Upper lobe of left lung (tissue), 6 donors: ENCODE measurements around the gene ADI1. TPM values are rescaled to one million over a fixed set of nuclear protein-coding genes. Genes with fewer than 3 reads are reported as not detected.
"Not testable (repeated sequence)": the region's sequence is repeated elsewhere in the genome, so short reads cannot be mapped to it uniquely, and the experiment has no call there.

Source experiments
- ATAC-seq, 2 donors: fragments of 200-7000 bp; cut with Tn5 transposase; one replicate each; pipeline ENCODE4 v1.9.1; 2022; ENCODE audit warnings: mild to moderate bottlenecking in 2 of 2, moderate library complexity in 2 of 2; ENCODE audit not compliant: low FRiP score in 2 of 2
- DNase-seq, 2 donors: peaks; one replicate each; pipeline ENCODE4 v3.0.0-alpha.2; 2019 to 2020
- H3K27ac ChIP-seq, 4 donors: fragments of 200-600 bp; sonication (generic); one replicate each; pipeline ENCODE4 v1.5.1; 2016 to 2019
- H3K27me3 ChIP-seq, 4 donors: fragments of 200-600 bp; sonication (generic); one replicate each; pipeline ENCODE4 v1.5.1; 2017 to 2019
- H3K36me3 ChIP-seq, 4 donors: fragments of 200-600 bp; sonication (generic); one replicate each; pipeline ENCODE4 v1.5.1; 2016 to 2019
- H3K4me1 ChIP-seq, 4 donors: fragments of 200-600 bp; sonication (generic); one replicate each; pipeline ENCODE4 v1.5.1; 2018 to 2019
- H3K4me3 ChIP-seq, 4 donors: fragments of 200-600 bp; sonication (generic); one replicate each; pipeline ENCODE4 v1.5.1; 2017 to 2019; ENCODE audit warnings: mild to moderate bottlenecking in 2 of 4, moderate library complexity in 1 of 4
- H3K9me3 ChIP-seq, 4 donors: fragments of 200-600 bp; sonication (generic); one replicate each; pipeline ENCODE4 v1.5.1; 2018 to 2019
- CTCF ChIP-seq, 6 experiments: fragments of 450-650 bp in 4 of 6; fragments of 200-600 bp in 2 of 6; sonication (generic) in 2 of 6; IDR thresholded peaks; one replicate each; pipeline ENCODE4 v1.5.1; 2016 to 2019; ENCODE audit warnings: antibody characterized with exemption in 6 of 6
- EP300 ChIP-seq, 4 donors: sonication (generic); formaldehyde crosslinking; IDR thresholded peaks; one replicate each; pipeline ENCODE4 v1.5.1; 2017; ENCODE audit warnings: antibody characterized with exemption in 4 of 4, control low read depth in 2 of 4
- POLR2A ChIP-seq, 4 donors: fragments of 450-650 bp; IDR thresholded peaks; one replicate each; pipeline ENCODE4 v1.5.1; 2016 to 2017; ENCODE audit warnings: antibody characterized with exemption in 4 of 4, mild to moderate bottlenecking in 2 of 4
- POLR2AphosphoS5 ChIP-seq, 2 donors: sonication (generic); formaldehyde crosslinking; IDR thresholded peaks; one replicate each; pipeline ENCODE4 v1.5.1; 2017; ENCODE audit warnings: antibody characterized with exemption in 2 of 2
- WGBS, 2 donors: methylation state at CpG; one replicate each; pipeline ENCODE4 v1.1.5; 2017 to 2018; 5-methylcytosine and 5-hydroxymethylcytosine counted together
- total RNA-seq, 6 donors: library from RNA; depleted of rRNA in 4 of 6; stranded (reverse); fragments of >200 nt in 4 of 6; gene quantifications; one replicate each; pipeline versions ENCODE4 v1.1.0 to v1.2.1, GENCODE V29; 2016 to 2021
- donor health status: DM: no; HTN: no; CAD: no; lungs with moderate emphysema.
- donor health status: DM: no; HTN: yes; CAD: no; lungs with severe emphysema.

Gene ADI1
- total RNA-seq, 6 donors from 2014 or later = 40.9 to 87.3 (median 77.3) TPM

DNA sequence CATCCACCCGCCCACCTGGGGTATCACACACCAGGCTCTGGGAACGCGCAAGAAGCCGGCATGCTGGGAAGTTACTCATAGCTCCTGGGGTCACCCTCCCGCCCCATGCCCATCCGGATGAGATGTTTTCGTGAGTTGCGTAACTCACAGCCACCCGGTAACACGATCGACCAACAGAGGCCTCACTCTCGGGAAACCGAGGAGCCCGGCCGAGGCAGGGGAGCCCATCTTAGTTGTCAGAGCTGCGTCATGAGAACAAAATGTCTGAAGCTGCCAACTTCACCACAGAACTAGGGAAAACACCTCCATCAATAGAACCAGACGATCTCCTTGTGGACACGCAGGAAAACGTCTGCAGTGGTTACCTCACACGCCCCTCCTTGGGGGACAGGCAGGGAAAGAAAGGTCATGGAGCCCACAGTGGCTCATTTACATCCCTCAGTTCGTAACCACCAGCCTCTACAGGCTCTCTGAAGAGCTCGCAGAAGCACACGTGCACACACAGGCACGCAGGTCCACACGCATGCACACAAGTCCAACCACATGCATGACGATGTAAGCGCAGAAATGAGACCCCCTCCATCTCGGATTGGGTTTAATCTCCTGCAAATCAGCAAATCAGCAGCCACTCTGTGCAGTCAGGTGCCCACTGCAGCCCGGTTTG lies 26.2 kb downstream of the ADI1 start:
- Histone ChIP-seq H3K27ac (no peak overlapping the region), H3K4me1 (peaks cover 0 to 5% (median 2%) of the 10 kb centered on the region in 4 donors), H3K27me3 (no peaks in the 10 kb centered on the region), H3K9me3 (no peaks in the 10 kb centered on the region), H3K36me3 (peaks cover 5 to 31% (median 16%) of the 10 kb centered on the region in 4 donors), H3K4me3 (peak overlapping the region in 1 of 4 donors; percentile 29)
- TF ChIP-seq CTCF (IDR thresholded peaks at IDR 0.05) = no peak
- no peak for TF ChIP-seq POLR2AphosphoS5 (IDR thresholded peaks at IDR 0.05)
- no peak for TF ChIP-seq EP300 (IDR thresholded peaks at IDR 0.05)
- no peak for TF ChIP-seq POLR2A (IDR thresholded peaks at IDR 0.05)
- WGBS, 2 donors = 77 to 85% methylated on average over 27 to 29 of the region's 29 CpGs
- DNase-seq (no peak), ATAC-seq (peak in 1 of 2 donors; percentile 86)

- DNase-seq, H3K4me1 ChIP-seq, H3K27ac ChIP-seq, H3K9me3 ChIP-seq, H3K4me3 ChIP-seq, ATAC-seq, H3K27me3 ChIP-seq: not testable (repeated sequence)
- H3K36me3 ChIP-seq = peaks cover 2 to 24% (median 12%) of the 10 kb centered on the region in 4 donors
- 91% methylated on average over 12 of the region's 12 CpGs for WGBS, 2 donors
Observed at GRCh38 chr2:3492475-3492787, 26.9 kb downstream of the ADI1 start.

GRCh38 chr2:3491716-3492474 lies 27.4 kb downstream of the ADI1 start:
- Histone ChIP-seq H3K36me3 (peaks cover 0 to 19% (median 8%) of the 10 kb centered on the region in 4 donors), H3K4me3 (no peak overlapping the region), H3K27me3 (no peaks in the 10 kb centered on the region), H3K4me1 (peaks cover 0 to 5% (median 2%) of the 10 kb centered on the region in 4 donors), H3K27ac (no peak overlapping the region), H3K9me3 (no peaks in the 10 kb centered on the region)
- no peak for ATAC-seq
- DNase-seq = no peak
- TF ChIP-seq CTCF (IDR thresholded peaks at IDR 0.05) (no peak), POLR2AphosphoS5 (IDR thresholded peaks at IDR 0.05) (no peak), EP300 (IDR thresholded peaks at IDR 0.05) (no peak), POLR2A (IDR thresholded peaks at IDR 0.05) (no peak)
- WGBS, 2 donors = 90 to 95% methylated on average over 13 to 16 of the region's 17 CpGs

GRCh38 chr2:3491306-3491705 lies 28.0 kb downstream of the ADI1 start:
- no peak overlapping the region for H3K27ac ChIP-seq
- WGBS, 2 donors = 36 to 43% methylated on average over 3 to 6 of the region's 6 CpGs
- DNase-seq = no peak

More at GRCh38 chr2:3491306-3491705, 28.0 kb downstream of the ADI1 start:
- Histone ChIP-seq H3K4me3 (no peak overlapping the region), H3K4me1 (peaks cover 0 to 5% (median 2%) of the 10 kb centered on the region in 4 donors), H3K9me3 (no peaks in the 10 kb centered on the region), H3K36me3 (peaks cover 0 to 15% (median 2%) of the 10 kb centered on the region in 4 donors), H3K27me3 (no peaks in the 10 kb centered on the region)
- ATAC-seq = no peak
- TF ChIP-seq CTCF (IDR thresholded peaks at IDR 0.05) (no peak), POLR2AphosphoS5 (IDR thresholded peaks at IDR 0.05) (no peak), POLR2A (IDR thresholded peaks at IDR 0.05) (no peak), EP300 (IDR thresholded peaks at IDR 0.05) (no peak)
